SH-SY5Y (cell line): ENCODE results near the gene TXNIP.

Source experiments
- GATA2 ChIP-seq: IDR thresholded peaks from 2 replicates; pipeline ENCODE4 v1.6.1; 2011; ENCODE audit warnings: mild to moderate bottlenecking, low read depth, low read length
- GATA3 ChIP-seq: IDR thresholded peaks from 2 replicates; pipeline ENCODE4 v1.6.1; 2011; ENCODE audit warnings: low read depth, mild to moderate bottlenecking, low read length, moderate library complexity

DNA sequence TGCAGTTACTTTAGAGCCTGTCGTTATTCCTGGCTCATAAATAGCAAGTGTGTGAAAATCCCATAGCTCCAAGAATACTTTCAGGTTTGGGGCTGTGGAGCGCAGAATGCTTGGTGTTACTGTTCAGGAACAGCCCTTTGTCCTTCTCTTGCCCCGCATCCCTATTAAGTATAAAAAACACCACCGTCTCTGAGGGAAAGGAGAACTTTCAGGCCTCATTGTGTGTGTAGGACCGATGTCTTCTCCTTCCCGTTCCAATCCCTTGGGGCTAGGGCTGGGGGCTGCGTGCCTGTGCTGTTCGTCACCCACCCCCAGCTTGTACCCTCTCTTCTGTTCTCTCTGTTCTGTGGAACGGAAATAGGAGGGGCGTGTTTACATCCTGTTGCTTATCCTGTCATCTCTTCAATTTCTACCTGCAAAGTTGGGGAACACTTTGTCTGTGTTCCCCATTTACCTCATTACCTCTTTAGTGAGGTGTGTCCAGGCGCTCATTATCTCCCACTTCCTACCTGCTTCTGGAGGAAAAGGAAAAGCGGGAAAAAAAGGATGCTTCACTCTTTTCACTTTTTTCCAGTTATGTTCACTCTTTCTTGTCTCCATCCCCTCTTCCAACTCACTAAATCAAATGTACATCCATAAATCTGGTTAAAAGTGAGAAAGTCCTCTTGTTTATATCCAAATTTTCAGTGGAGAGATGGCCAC, 788 bp upstream of the TXNIP start:
- TF ChIP-seq GATA2, result peak; percentile 70; the same call in 1 of the 2 replicates
- TF ChIP-seq GATA3, result 0 out of 2 replicates have a peak, but pooled peaks have one; percentile 44
